ENCODE data around the gene RGSL1. TPM values are rescaled to one million over a fixed set of nuclear protein-coding genes. Genes with fewer than 3 reads are reported as not detected.
A peak's percentile ranks its signal among the peaks of the same experiment; 100 is the strongest.

RGSL1 gene
- total RNA-seq, 1 experiment from 2014 or later, result 0.07 TPM

DNA sequence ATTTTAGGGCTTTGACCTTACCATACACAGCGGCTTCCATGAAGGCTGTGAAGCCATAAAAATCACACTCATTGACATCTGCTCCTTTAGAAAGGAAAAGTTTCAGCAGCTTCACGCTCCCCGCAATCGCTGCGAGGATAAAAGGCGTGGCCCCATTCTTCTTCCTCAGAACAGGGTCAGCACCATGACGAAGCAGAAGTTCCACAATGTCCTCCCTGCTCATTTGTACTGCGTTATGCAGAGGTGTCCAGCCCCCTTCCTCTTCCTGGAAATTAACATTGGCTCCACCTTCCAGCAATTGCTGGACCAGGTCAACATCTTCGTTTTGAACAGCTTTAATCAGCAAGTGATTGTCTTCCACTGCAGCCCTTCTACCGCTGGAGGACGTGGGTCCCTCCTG, 136.4 kb downstream of the RGSL1 start:
- DNase-seq (ENCODE audit: extremely low read depth, low read depth), result no peak

- DNase-seq (ENCODE audit: extremely low read depth, low read depth), result no peak
Measured at GRCh38 chr1:182587093-182587492, 137.1 kb downstream of the RGSL1 start.

- DNase-seq (ENCODE audit: extremely low read depth, low read depth), result no peak
Measured at GRCh38 chr1:182587666-182588499, 137.9 kb downstream of the RGSL1 start.

DNA sequence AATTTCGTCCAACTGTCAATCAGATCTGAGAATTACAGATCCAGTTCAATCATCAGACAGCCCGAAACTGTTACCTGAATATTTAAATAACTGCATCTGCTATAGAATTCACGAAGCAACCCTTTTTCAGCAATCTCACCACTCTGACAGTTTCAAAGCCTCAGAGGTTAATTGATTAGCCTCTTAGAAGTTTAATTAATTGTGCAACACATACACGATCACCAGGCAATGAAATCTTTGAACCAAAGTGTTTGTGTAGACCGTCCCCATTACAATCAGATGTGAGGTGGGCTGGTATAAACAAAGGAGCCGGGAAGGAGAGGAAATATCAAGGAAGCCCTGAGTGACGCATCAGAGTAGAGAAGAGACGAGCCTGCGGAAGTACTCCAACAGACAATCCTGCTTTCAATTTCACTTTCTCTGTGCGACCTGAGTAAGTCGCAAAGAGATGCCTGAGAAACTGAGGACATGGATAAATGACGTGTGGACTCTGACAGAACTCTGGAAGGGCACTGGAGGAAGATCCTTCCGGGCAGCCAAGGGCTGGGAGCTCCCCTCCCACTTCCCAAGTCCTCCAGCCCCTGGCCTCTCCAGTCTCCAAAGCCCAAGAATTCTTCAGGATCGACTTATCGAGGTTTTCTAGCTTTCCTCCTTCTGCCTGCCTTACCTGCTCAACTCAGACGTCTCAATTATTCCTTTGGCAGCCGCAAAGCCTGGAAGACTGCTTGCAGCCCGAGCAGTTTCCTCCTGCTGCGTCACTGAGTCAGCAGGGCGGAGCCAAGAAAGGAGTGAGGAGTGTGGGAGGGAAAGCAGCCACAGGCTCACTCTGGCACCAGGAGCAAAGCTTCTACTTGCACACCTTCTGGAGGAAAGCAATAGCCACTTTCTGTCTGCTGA, 138.8 kb downstream of the RGSL1 start, which contains the start of gene RNASEL:
TSS of gene RNASEL (minus strand) at position 757 of the 897 bp plus-strand sequence. CDS start 2,450 bp downstream, outside the sequence.
- DNase-seq (ENCODE audit: extremely low read depth, low read depth), result peak; percentile 69

DNA sequence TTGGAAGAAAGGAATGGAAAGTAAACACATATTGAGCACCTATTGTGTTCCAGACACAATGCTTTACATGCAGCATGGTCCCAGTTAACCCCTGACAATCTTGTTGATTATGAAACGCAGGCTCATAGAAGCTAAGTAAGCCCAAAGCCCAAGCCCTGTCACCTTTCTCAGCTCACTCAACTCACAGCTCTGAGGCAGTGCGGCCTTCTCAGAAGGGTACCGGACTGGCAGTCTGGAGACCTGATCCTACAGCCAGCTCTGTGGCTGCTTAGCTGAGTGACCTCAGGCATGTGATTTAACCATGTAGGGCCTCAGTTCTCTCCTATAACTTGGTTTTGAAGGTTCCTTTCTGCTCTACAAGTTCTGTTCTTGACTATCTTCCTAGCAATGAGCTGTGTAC, 139.6 kb downstream of the RGSL1 start:
- no peak for DNase-seq (ENCODE audit: extremely low read depth, low read depth)

GRCh38 chr1:182589931-182590330, 140.0 kb downstream of the RGSL1 start:
- DNase-seq (ENCODE audit: extremely low read depth, low read depth), result no peak

GRCh38 chr1:182595641-182596240, 145.8 kb downstream of the RGSL1 start:
- peak; percentile 73 for DNase-seq (ENCODE audit: extremely low read depth, low read depth)

DNA sequence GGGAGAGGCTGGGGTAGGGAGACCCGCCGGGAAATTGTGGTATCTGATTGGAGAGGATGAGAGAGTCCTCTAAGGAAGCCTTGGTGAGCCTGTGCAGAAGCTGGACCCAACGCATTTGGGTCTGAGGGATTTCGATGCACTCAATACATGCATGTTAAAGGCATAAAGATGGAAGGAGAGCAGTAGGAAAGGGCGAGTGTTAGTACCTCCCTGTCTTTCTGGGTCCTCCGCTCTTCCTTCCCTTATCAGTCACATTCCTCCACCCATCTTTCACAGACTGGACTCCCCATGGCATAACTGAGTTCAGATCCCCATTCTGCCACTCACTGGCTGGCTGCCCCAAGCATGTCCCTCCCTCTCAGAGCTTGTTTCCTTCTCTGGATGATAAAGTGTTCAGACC, 147.0 kb downstream of the RGSL1 start:
- no peak for DNase-seq (ENCODE audit: extremely low read depth, low read depth)

DNA sequence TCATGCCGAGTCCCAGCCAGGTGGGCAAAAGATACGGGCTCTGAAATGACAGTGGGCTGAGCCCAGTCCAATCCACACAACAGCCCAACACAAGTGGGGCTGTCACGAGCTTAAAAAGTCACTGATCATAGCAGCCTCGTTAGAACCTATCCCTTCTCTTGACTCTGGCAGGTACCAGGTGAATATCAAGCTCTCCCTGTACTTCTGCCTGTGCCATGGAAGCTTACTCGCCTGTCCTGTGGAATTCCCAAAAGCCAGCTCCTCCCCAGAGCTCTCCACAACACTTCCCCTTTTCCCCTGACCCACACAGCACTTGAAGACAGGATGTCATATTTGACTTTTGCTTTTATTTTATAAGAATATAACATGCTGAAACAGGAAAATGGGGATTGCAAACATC, 148.3 kb downstream of the RGSL1 start:
- no peak for DNase-seq (ENCODE audit: extremely low read depth, low read depth)

DNA sequence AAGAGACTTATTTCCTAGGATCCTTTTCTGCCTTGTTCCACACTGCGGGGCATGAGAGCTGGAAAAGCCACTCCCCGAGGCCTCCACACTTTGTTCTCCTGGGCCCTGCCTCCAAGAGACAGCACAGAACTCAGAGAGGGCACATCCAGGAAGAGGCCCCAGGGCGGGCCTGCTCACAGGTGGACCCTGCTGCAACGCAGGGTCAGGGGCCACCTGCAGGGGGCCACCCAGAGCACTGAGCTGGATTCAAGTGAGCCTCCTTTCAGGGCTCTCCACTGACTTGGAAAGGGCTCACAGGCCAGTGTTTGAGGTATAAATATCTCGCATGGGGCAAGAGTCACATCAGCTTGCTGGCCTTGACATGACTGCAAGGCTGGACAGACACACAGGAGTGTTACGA, 149.4 kb downstream of the RGSL1 start:
- DNase-seq (ENCODE audit: extremely low read depth, low read depth), result no peak

DNA sequence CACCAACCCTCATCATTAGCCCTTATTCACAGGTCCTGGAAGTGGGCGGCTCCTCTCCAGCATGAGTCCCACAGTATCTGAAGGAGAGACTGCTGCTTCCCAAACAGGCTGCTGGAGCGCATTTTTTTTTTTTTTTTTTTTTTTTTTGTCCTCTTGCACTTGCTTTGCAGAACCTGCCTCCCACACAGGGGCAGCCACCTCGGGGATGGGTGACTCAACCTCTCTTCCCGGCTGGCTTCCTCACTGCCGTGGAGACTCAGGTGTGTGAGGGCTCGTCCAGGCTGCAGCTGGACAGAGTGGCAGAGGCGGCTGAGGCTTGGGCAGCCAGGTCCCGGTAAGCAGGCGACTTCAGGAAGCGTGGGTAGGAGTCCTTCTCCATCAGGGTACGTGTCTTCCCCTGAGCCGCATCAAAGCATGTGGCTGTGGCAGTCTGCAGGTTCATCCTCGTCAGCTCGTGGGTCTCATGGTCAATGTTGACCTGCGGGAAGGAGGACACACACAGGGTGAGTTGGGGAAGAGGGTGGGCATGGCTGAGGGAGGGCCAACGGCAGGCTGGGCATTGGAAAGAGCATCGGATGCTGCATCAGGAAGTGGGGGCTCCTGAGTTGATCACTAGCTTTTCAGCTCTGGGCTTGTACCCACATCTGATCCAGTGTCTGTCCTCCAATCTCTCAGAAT, 150.2 kb downstream of the RGSL1 start:
- no peak for DNase-seq (ENCODE audit: extremely low read depth, low read depth)

- no peak for DNase-seq (ENCODE audit: extremely low read depth, low read depth)
Measured at GRCh38 chr1:182600745-182601415, 150.9 kb downstream of the RGSL1 start.

- DNase-seq (ENCODE audit: extremely low read depth, low read depth), result peak; percentile 89
Measured at GRCh38 chr1:182601416-182601786, 151.5 kb downstream of the RGSL1 start.

GRCh38 chr1:182601913-182602312, 152.0 kb downstream of the RGSL1 start:
- no peak for DNase-seq (ENCODE audit: extremely low read depth, low read depth)

- no peak for DNase-seq (ENCODE audit: extremely low read depth, low read depth)
Measured at GRCh38 chr1:182602935-182603645, 153.1 kb downstream of the RGSL1 start.

GRCh38 chr1:182603646-182604174, 153.8 kb downstream of the RGSL1 start:
- DNase-seq (ENCODE audit: extremely low read depth, low read depth), result no peak

GRCh38 chr1:182604175-182605164, 154.5 kb downstream of the RGSL1 start, which contains the start of gene RGS16:
Gene RGS16 (minus strand): TSS chr1:182604389. CDS start chr1:182604259, 130 bp downstream.
- DNase-seq (ENCODE audit: extremely low read depth, low read depth), result peak; percentile 95

DNA sequence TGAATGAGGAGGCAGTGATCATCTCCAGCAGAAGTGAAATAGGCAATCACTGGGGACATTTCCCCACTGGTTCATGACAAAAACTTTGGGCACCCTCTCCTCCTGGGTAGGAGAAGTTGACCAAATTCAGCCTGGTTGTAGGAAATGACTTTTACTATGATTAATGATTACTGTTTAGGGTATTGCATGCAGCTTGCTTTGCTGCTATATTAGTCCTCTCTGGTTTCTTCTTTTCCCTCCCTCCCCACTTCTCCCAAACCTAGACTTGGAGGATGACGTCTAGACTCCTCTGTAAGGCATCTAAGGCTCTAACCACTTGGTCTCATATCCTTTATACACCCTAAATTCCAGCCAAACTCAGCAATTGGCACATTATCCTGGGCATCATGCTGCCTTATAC, 157.6 kb downstream of the RGSL1 start:
- DNase-seq (ENCODE audit: extremely low read depth, low read depth), result no peak

All from NCI-H460 (cell line).